GM19328 (cell line): ENCODE results near the gene GAS1.

Experiments
- ATAC-seq: cut with Tn5 transposase; IDR thresholded peaks from one replicate; pipeline ENCODE4 v1.9.1; 2021; ENCODE audit warnings: mild to moderate bottlenecking, moderate library complexity; ENCODE audit not compliant: unreplicated experiment

GAS1 gene

DNA sequence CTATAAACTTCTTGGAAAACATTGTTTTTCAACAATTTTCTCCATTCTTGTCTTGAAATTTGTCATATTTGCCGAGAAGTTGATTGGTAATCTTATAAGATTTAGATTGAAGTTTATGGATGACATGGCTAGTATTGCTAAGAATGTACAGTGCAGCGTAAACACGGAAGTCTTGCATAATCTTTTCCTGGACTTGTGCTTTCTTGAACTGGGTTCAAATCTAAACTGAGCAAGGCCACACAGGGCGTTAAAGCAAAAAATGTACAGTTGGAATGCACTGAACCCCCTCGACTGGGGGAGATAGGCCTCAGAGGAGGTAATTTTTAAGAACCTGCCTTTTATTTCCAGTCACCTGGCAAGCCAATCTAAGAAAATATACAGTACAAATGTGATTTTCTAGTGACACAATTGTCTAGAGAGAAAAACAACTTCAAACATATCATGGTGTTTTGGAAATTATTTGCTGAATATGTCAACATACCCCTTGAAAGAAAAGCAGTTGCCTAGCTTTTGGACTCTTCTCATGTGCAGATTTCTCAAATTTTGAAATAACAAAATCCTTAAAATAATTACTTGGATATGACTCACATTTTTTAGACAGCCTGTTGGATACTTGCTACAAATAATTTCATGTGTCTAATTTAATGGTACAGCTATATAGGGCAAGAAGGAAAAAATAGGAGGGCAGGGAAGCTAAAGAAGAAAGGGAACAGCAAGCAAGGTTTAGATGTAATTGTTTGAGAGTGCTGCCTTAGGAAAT lies 18.5 kb upstream of the GAS1 start:
- ATAC-seq, result no peak

DNA sequence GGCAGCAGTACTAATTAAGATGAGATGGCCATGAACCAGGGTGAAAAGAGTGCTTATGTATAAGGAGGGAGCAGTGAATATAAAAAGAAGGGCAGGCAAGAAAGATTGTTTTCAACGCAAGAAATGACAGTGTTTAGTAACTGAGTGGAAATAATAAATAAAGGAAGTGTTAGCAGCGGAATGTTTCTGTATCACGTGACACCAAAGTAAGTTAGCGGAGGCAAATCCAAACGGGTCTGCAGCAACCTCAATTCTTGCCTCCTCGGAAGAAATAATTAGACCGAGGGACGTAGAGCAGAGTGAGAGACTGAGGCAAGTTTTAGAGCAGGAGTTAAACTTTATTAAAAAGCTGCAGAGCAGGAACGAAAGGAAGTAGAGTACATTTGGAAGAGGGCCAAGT lies 15.4 kb upstream of the GAS1 start:
- no peak for ATAC-seq

DNA sequence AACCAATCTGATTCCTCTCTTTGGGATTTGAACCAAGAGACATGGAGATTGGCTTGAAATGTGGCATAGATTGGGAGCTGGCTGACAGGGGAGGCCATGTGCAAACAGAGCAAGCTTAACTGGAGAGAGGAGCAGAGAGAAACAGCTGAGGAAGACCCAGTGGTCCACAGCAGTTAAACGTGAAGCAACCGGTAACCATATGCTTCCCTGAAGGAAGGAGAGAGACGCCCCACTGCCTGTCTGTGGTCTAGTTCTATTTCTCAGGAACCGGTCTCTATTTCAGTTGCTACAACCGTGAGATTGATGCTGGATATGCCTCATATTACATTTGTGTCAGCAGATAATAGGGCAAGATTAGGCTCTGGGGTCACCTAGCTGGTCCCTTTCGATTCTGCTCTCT lies 13.6 kb upstream of the GAS1 start:
- no peak for ATAC-seq

DNA sequence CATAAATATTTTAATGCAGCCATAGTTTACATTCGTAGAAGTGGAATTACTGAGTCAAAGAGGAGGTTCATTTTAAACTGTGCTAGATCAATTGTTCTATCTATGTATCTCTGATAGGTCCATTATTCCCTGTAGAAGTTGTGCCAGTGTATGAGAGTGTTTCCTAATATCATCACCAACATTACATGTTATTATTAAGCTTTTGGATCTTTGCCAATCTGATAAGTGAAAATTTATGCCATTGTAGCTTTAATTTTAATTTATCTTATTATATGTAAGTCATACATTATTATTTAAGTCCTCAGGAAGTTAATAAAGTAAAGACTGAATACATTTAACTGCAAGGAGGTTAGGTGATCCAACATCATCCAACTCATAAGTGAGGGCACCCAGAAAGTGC lies 10.9 kb upstream of the GAS1 start:
- no peak for ATAC-seq

DNA sequence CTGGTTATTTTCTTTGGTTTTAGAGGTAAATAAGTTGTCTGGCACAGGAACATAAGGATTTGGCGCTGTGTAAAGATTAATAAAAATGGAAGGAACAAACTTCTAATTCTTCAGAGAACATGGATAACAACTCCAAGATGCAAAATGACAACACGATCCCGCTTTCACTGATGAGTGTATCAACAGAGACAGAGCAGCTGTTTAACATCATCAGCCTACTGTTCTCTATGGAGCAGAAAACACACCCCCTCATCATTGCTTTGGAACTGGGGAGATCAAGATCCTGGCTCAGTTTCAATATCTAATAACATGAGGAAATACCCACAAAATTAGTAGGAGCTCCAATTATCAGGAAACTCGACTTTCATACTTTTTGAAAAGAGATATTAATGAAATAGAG lies 8.3 kb upstream of the GAS1 start:
- ATAC-seq, result no peak

DNA sequence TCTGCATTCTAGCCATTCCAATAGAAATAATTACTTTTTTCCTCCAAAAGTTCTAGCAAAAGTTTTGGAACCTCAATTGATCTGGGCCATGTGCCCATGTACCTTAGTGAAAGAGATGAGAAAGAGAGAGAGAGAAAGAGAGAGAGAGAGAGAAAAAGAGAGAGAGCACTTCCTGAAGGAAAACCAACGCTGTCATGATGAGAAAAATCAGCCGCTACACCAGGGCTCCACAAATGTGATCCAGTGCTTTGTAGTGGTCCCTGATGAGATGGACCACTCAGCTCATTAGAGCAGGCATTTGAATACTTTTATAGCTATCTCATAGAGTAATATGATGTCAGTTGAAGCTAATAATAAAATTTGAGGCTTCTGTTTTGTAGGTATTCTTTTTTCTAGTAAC lies 7.7 kb upstream of the GAS1 start:
- no peak for ATAC-seq

DNA sequence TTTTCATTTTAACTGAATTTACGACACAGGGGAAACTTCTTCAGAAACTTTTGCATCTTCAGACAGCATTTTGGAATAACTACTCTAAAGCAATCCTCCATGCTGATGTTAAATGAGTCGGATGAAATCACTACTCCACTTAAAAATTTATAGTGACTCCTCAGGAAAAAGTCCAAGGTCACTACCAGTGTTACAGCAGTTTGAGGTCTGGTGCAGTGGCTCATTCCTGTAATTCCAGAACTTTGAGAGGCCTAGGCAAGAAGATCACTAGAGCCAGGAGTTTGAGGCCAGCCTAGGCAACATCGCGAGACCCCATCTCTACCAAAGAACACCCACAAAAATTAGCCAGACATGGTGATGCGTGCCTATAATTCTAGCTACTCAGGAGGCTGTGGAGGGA lies 5.9 kb upstream of the GAS1 start:
- no peak for ATAC-seq

DNA sequence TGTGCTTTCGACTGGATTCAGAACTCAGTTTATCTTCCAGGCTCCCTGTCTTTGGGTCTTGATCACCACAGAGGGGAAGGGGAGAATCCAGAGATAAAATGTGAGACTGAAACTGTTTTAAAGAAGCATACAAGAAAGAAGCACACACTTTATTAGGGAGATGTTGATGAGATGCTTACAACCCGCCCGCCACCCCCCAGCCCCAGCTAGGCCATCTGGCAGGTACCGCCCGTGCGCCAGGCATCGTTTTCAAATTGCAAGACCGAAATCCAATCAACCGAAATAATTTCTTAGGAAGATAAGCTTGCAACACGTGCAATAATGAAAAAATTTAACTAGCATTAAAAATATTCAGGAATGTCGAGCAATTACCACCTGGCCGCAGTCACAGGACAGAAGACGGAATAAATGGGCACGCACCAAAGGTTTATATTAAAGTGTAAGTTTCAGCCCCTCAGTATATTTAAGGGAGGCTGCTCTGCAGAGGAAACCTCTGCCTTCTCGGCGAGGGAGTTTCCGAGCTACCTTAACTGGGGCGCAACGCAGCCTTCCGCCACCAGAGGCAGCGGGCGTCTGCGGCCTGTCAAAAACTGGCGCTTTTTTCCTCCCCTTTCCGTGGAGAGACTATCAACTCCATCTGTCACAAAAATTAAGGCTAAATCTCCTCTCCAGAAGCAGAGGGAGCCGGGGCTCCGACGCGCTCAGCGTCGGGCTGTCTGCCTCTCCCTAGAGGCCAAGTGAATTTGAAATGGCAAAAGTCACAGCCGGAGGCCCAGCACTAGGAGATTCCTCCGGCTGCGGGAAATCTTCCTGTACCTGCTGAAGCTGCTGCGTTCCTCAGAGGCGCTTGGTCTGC lies 996 bp upstream of the GAS1 start:
- peak; percentile 67 for ATAC-seq

DNA sequence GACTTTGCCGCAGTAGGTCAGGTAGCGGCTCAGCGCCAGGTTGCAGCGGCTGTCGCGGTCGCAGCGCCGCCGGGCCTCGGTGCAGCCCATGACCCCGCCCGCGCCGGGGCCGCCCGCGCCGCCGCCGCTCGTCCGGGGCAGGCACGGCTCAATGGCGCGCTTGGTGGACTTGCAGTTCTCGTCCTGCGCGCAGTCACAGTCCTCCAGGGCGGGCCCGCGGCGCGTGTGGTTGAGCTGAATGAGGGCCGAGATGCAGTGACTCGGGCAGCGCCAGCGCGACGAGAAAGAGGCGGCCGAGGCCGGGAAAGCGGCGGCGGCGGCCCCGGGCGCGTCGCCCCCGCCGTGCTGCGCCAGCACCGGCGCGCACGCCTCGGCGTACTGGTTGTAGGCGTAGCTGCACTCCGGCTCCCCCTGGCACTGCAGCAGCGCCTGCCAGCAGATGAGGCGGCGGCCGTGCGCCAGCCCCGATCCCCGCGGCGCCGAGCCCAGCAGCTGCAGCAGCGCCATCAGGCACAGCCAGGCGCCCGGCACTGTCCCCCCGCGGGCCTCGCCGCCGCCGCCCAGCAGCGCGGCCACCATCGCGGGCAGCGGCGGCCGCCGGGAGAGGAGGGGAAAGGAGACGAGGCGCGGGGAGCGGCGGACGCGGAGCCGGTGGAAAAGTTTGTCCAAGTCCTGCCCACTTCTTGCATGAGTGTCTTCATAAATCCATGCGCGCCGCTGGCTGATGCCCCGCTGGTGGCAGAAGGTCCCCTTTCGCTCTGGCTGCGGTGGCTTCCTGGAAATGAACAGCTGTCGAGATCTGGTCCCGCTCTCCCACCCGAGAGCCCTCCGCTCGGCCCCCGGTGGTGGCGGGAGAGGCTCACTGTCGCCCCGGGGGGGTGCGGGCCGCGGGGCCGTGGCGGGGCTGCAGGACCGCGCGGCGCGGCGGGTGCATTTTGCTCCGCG lies 833 bp downstream of the GAS1 start:
- ATAC-seq, result peak; percentile 44

DNA sequence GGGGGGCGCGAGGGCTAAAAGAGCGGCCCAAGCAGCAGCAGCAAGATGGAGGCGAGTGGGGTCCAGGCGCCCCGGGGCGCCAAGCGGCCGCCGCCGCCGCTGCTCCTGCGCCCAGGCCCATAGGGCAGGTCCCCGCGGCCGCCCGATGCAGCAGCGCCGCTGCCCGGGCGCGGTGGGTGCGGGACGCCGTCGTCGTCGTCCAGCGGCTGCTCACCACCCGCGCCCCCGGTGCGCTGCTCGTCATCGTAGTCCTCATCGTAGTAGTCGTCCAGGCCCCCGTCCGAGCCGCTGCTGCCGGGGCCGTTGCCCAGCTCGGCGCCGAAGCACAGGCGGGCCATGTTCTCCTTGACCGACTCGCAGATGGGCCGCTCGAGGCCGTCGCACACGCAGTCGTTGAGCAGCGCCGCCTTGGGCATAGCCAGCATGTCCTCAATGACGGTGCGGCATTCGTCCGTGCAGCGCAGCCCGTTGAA lies 1.5 kb downstream of the GAS1 start:
- no peak for ATAC-seq

DNA sequence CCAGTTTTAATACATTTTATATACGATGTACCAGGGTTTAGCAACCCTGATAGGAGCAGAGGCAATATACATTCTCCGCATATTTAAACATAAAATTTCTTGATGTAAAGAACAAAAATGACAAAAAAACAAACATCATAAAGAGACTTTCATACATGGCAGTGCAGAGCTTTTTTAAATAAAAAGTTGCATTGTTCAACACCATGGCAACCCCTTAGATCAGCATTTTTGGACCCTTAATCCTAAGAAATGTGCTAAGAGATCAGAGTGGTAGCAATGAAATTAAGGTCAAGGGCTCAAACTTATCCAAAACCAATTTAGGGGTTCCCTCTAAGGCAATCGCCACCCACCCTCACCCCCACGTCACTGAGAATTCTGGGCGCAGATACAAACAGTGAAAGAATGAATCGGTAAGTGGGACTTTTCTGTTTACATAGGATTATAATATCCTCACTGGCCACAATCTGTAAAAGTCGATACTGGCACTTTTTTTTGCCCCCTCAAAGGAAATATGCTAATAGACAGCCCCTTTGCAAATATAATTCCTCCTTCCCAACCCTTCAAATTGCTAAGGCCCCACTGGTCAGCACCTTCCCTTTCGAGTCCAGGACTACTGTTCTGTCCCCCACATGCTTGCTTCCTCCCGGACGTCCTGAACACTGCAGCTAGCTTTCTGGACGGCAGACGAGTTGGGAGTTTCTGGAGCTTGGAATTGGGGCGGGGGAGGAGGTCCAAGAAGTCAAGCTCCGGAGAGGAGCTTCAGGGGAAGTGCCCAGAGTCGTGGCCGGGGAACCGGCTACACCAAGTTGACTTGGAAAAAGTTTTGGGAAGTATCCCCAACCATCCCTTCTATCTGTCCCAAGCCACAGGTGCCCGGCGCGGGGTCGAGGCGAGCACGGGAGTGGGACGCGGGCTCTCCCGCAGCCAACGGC lies 2.2 kb downstream of the GAS1 start:
- no peak for ATAC-seq

DNA sequence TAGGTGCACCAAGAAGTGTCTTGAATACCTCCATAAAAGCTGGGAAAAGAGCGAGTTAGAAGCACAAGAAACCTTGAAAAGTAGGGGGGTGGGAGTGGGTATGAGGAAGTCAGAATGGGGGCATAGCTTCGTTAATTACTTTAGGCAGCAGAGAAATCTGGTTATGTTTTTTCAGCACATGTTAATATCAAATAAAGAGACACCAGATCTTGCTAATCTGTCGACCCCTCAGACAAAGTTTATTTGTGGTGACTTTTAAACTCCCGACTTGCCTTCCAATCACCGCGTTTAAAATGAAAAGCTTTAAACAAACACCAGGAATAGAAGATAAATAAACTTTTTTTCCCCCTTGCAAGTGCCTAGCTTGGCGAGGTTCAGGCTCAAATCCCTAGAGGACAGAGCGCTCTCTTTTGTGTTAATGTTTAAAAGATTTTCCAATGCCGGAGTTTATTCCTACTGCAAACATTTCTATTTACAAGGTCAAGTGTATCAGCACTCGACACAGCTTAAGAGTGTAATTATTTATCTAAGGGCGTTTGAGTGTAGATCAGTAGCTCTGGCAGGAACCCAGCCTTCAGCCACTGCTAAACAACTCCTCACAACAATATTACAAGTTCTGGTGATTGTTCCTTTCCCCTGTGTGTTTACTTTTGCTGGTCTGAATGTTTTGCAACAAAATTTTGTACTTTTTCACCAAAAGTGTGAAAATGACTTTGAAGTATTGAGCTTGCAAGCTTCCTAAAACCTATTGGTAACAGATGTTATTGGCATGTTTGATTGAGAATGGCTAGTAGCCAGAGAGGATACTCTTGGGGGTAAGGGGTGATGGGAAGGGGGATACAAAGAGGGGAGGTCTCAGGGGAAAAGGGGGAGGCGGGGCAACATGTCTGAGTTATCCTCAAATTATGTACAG lies 3.8 kb downstream of the GAS1 start:
- ATAC-seq, result no peak

DNA sequence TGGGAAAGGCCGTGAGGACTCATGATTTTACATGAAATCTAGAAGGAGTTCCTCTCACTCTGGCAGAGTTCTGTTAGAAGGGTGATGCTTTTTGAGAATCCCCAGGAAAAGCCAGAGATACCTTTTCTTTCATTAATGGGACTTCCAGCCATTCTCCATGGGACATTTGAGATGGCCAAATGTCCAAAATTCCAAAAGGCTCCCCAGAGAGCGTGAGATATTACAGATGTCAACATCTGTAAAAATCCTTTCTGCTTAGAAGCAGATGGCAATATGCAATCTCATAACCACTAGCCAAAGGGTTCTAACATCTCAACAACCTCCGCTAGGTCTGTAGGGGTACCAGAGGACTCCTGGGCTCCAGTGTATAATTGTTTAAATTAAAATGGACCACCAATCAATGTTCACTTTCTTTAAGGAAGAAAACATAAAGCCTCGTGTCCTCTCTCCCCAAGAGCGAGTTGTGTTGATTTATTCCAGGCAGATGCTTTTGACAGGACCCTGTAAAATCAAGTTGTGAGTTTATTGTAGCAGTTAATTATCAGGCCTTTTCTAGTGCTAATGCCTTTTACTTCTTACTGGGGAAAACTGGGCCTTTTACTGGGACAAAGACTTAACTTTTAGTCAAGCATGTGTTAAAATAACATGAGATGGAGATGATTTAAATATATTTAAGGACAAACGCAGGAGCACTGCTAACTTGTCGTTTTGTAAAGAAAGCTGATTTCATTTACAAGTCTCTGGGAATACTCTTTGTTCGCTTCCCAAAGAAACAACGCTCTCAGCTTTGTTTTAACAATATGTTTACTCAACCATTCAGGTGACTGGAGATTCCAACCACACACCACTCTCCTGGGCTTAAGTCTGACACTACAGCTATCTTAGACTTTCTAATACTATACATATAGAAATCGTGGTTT lies 4.8 kb downstream of the GAS1 start:
- ATAC-seq, result no peak

DNA sequence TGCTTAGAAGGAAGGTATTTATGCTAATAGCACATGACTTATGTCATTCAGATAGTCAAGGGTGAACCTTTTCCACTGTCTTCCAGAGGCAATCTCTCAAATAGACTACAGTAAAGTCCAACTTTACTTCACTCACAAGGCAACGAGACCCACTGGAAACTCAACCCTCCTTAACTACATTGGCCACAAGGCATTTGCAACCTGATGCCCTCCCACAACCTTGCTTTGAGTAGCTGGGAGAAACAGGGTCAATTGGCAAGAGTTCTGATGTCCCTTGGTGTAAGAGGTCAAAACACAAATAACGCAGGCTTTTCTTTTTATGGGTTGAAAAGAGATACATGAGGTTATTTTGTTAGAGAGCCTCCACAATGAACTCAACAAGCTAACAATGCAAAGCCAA lies 6.1 kb downstream of the GAS1 start:
- ATAC-seq, result no peak

DNA sequence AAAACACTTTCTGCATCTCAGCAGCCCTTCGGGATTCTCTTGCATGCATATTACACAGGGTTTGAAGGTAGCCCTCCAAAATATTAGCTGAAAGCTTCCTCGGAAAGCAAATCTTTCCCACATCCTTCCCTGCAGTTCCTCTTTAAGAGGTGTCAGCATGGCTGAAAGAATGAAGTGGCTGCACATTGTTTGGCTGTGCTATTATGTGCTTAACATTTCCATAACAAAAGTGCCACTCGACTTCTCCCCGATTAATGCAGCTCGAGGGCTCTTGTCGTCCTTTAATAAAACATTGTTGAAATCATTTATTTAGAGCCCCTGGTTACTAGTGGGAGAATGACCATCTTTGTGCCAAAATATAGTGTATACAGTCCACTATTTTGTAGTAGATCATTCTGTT lies 6.5 kb downstream of the GAS1 start:
- no peak for ATAC-seq

DNA sequence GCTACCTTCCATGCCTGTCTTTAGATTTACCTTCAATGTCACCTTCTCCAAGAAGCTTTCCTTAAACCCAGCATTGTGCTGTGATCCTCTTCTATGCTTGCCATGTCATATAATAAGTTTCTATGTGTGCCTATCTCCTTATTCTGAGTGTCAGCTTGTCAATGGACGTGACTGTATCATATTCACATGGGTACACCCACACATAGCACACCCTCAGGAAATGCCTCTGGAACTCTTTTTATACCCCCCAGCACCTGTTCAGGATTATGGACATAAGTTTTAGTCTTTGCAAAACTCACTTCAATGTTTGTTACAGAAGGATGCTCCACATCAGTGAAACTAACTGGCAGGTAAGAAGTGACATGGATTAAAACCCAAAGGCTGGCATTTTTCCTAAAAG lies 7.4 kb downstream of the GAS1 start:
- no peak for ATAC-seq

DNA sequence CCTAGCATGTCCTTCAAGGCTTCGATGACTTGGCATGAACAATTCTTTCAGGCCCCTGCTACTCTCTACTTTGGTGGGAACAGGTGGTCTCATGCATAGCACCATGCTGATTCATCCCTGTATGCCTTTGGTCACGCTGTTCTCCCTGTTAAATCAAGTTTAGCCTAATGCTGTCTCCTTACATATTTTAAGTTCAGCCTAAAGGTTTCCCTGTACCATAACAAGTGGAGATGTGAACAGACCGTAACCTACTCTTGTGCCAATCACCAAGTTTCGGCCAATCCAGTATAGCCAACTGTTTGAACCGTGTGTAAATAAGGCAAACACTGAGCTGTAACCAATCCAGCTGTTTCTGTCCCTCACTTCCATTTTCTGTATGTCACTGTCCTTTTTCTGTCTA lies 8.0 kb downstream of the GAS1 start:
- no peak for ATAC-seq

DNA sequence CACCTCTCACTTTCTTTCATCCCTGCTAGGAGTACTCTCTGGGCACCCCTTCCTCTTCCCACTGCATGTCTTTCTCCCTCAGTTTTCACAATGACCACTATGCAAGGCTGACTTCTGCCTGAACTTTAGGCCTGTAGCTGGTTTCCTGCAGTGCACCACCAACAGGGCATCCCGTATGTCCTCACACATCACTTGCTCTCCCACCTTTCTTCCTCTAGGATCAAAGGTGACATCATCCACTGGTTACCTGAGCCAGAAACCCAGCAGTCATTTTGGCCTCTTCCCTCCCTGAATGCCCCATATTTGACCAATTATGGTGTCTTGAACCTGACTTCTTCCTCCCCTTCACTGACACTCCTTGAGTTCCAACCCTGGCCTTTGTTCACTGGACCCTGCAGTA lies 8.5 kb downstream of the GAS1 start:
- no peak for ATAC-seq
